CD4-positive, alpha-beta memory T cell (primary cell): ENCODE data around the gene TTC39C. TPM values are rescaled to one million over a fixed set of nuclear protein-coding genes. Genes with fewer than 3 reads are reported as not detected.

ENCODE experiments used
- CTCF ChIA-PET: fragments of 350-600 bp; sonication (Branson Sonifier 250); formaldehyde crosslinking; loops from one replicate; lab custom pipeline; 2021; ENCODE audit warnings: inconsistent platforms; ENCODE audit not compliant: partially characterized antibody; lab: Charles Lee
- POLR2A ChIA-PET: fragments of 350-600 bp; sonication (Branson Sonifier 250); formaldehyde crosslinking; loops from one replicate; lab custom pipeline; 2021; ENCODE audit not compliant: partially characterized antibody; lab: Charles Lee
- DNase-seq, 5 donors: peaks; one replicate each; pipeline versions ENCODE4 v3.0.0 to v3.0.0-alpha.2; 2020 to 2022; ENCODE audit warnings: mixed read lengths in 1 of 5
- H3K27ac ChIP-seq: one replicate; pipeline ENCODE4 v1.7.0; 2013; ENCODE audit warnings: low read depth, low read length
- H3K27me3 ChIP-seq: 2 replicates; pipeline ENCODE4 v1.7.0; 2013; ENCODE audit warnings: mild to moderate bottlenecking, low read length, moderate library complexity; ENCODE audit not compliant: insufficient read depth
- H3K36me3 ChIP-seq: 2 replicates; pipeline ENCODE4 v1.7.0; 2013; ENCODE audit warnings: mild to moderate bottlenecking, low read length, moderate library complexity; ENCODE audit not compliant: insufficient read depth
- H3K4me1 ChIP-seq: 2 replicates; pipeline ENCODE4 v1.7.0; 2013; ENCODE audit warnings: mild to moderate bottlenecking, low read length, moderate library complexity; ENCODE audit not compliant: insufficient read depth
- H3K4me3 ChIP-seq, 2 donors: one replicate each; pipeline ENCODE4 v1.7.0; 2013; ENCODE audit warnings: low read length in 2 of 2, mild to moderate bottlenecking in 1 of 2
- H3K9me3 ChIP-seq, 2 donors: one replicate each; pipeline ENCODE4 v1.7.0; 2013; ENCODE audit warnings: low read length in 2 of 2, control low read depth in 1 of 2; ENCODE audit not compliant: control insufficient read depth in 1 of 2
- H3K27ac Mint-ChIP-seq, 7 donors: one replicate each; pipeline ENCODE4 v1.8.0; 2020 to 2021; ENCODE audit warnings: mixed read lengths in 7 of 7, mild to moderate bottlenecking in 6 of 7, inconsistent platforms in 3 of 7, moderate library complexity in 3 of 7
- H3K27me3 Mint-ChIP-seq, 2 donors: one replicate each; pipeline ENCODE4 v1.8.0; 2020 to 2021; ENCODE audit warnings: mixed read lengths in 2 of 2
- H3K36me3 Mint-ChIP-seq, 2 donors: one replicate each; pipeline ENCODE4 v1.8.0; 2020 to 2021; ENCODE audit warnings: mixed read lengths in 2 of 2, inconsistent platforms in 1 of 2, mild to moderate bottlenecking in 1 of 2
- H3K4me1 Mint-ChIP-seq, 4 donors: one replicate each; pipeline ENCODE4 v1.8.0; 2020 to 2021; ENCODE audit warnings: mixed read lengths in 4 of 4, mild to moderate bottlenecking in 1 of 4
- H3K4me3 Mint-ChIP-seq, 8 donors: one replicate each; pipeline ENCODE4 v1.8.0; 2020 to 2021; ENCODE audit warnings: mixed read lengths in 8 of 8, mild to moderate bottlenecking in 7 of 8, moderate library complexity in 6 of 8, inconsistent platforms in 3 of 8
- H3K9me3 Mint-ChIP-seq, 8 donors: one replicate each; pipeline ENCODE4 v1.8.0; 2020 to 2021; ENCODE audit warnings: mixed read lengths in 8 of 8, mild to moderate bottlenecking in 5 of 8, inconsistent platforms in 3 of 8, moderate library complexity in 1 of 8
- intact Hi-C: fragments of 100-400 bp; cut with micrococcal nuclease; formaldehyde crosslinking; loops from one replicate; pipeline ENCODE4 v1.15.1; 2023
- polyA plus RNA-seq, 2 donors: library from polyadenylated mRNA; unstranded; fragments of 300-500 nt; fragmentation: Illumina TruSeq; gene quantifications; one replicate each; pipeline ENCODE4 v1.2.3, GENCODE V29; 2021
- total RNA-seq, 2 experiments: library from RNA; stranded (reverse); gene quantifications; one replicate each; pipeline ENCODE4 v1.2.3, GENCODE V29; 2021

The TTC39C gene
- total and polyA plus RNA-seq, 4 experiments from 2014 or later = 134 to 180 (median 167) TPM

GRCh38 chr18:23970161-23971096 is 44.1 kb upstream of the TTC39C start:
- H3K4me3 Mint-ChIP-seq = peak overlapping the region in 7 of 8 donors; percentile 72 to 93 (median 79)
- ChIA-PET POLR2A (interaction anchor here (1.4 to 18.4 kb wide), 8 partner anchors 9 to 42 kb away, joined by 3 to 241 read pairs (median 10); partner anchors contain the start of gene TTC39C), CTCF (interaction anchor here (0.7 to 10.3 kb wide), 8 partner anchors 10 to 53 kb away, joined by 3 to 80 read pairs (median 4); no protein-coding TSS in a partner anchor)
- Histone ChIP-seq H3K36me3 (no peaks in the 10 kb centered on the region), H3K27ac (peak overlapping the region; percentile 57), H3K4me3 (peak overlapping the region in 1 of 2 donors; percentile 17), H3K4me1 (peaks cover 81% of the 10 kb centered on the region), H3K27me3 (no peaks in the 10 kb centered on the region), H3K9me3 (no peaks in the 10 kb centered on the region)
- H3K4me1 Mint-ChIP-seq = peaks cover 68 to 97% (median 91%) of the 10 kb centered on the region in 4 donors
- peaks cover 0 to 5% of the 10 kb centered on the region in 2 donors for H3K36me3 Mint-ChIP-seq
- peak overlapping the region; percentile 95 to 100 (median 99) for H3K27ac Mint-ChIP-seq
- H3K9me3 Mint-ChIP-seq = peaks cover 0 to 4% (median under 1%) of the 10 kb centered on the region in 8 donors
- intact Hi-C loops = loop anchor here (1.0 kb wide), 3 partner anchors 22 to 49 kb away; no protein-coding TSS in a partner anchor
- peak; percentile 84 to 90 (median 86) for DNase-seq
- H3K27me3 Mint-ChIP-seq = no peaks in the 10 kb centered on the region

GRCh38 chr18:23971097-23971440 is 43.5 kb upstream of the TTC39C start:
- peaks cover 0 to 5% (median under 1%) of the 10 kb centered on the region in 8 donors for H3K9me3 Mint-ChIP-seq
- ChIA-PET CTCF (interaction anchor here (0.7 to 10.3 kb wide), 9 partner anchors 9 to 53 kb away, joined by 3 to 80 read pairs (median 4); no protein-coding TSS in a partner anchor), POLR2A (interaction anchor here (1.4 to 18.4 kb wide), 8 partner anchors 9 to 41 kb away, joined by 3 to 241 read pairs (median 10); partner anchors contain the start of gene TTC39C)
- peak overlapping the region in 7 of 8 donors; percentile 72 to 93 (median 79) for H3K4me3 Mint-ChIP-seq
- Histone ChIP-seq H3K4me1 (peaks cover 75% of the 10 kb centered on the region), H3K9me3 (no peaks in the 10 kb centered on the region), H3K4me3 (peak overlapping the region in 1 of 2 donors; percentile 17), H3K27ac (peak overlapping the region; percentile 57), H3K36me3 (no peaks in the 10 kb centered on the region), H3K27me3 (no peaks in the 10 kb centered on the region)
- no peaks in the 10 kb centered on the region for H3K27me3 Mint-ChIP-seq
- intact Hi-C loops = no loop called here
- peaks cover 0 to 5% of the 10 kb centered on the region in 2 donors for H3K36me3 Mint-ChIP-seq
- peak overlapping the region; percentile 95 to 100 (median 99) for H3K27ac Mint-ChIP-seq
- no peak for DNase-seq
- peaks cover 64 to 97% (median 86%) of the 10 kb centered on the region in 4 donors for H3K4me1 Mint-ChIP-seq

GRCh38 chr18:23971666-23972230 is 42.8 kb upstream of the TTC39C start:
- Mint-ChIP-seq H3K4me3 (peak overlapping the region in 5 of 8 donors; percentile 39 to 88 (median 71)), H3K9me3 (peaks cover 0 to 8% (median 4%) of the 10 kb centered on the region in 8 donors), H3K4me1 (peaks cover 69 to 96% (median 86%) of the 10 kb centered on the region in 4 donors), H3K27me3 (no peaks in the 10 kb centered on the region), H3K36me3 (peaks cover 6 to 8% of the 10 kb centered on the region in 2 donors), H3K27ac (peak overlapping the region; percentile 92 to 99 (median 98))
- Histone ChIP-seq H3K4me1 (peaks cover 68% of the 10 kb centered on the region), H3K4me3 (peak overlapping the region in 1 of 2 donors; percentile 22), H3K9me3 (no peaks in the 10 kb centered on the region), H3K36me3 (no peaks in the 10 kb centered on the region), H3K27me3 (no peaks in the 10 kb centered on the region), H3K27ac (peak overlapping the region; percentile 57)
- intact Hi-C loops = no loop called here
- CTCF ChIA-PET = interaction anchor here (0.9 to 10.3 kb wide), 7 partner anchors 16 to 51 kb away, joined by 3 to 80 read pairs (median 4); no protein-coding TSS in a partner anchor
- no peak for DNase-seq
- POLR2A ChIA-PET = interaction anchor here (0.8 to 18.4 kb wide), 9 partner anchors 8 to 42 kb away, joined by 3 to 241 read pairs (median 10); partner anchors contain the start of gene TTC39C

GRCh38 chr18:23972453-23972852 is 42.1 kb upstream of the TTC39C start:
- H3K27ac ChIP-seq = peak overlapping the region; percentile 57
- ChIA-PET POLR2A (interaction anchor here (0.5 to 18.4 kb wide), 8 partner anchors 9 to 74 kb away, joined by 3 to 241 read pairs (median 7); partner anchors contain the start of gene TTC39C), CTCF (interaction anchor here (1.0 to 10.3 kb wide), 4 partner anchors 21 to 38 kb away, joined by 3 to 80 read pairs (median 10); no protein-coding TSS in a partner anchor)
- H3K9me3 Mint-ChIP-seq = peaks cover 0 to 9% (median 5%) of the 10 kb centered on the region in 8 donors
- no peaks in the 10 kb centered on the region for H3K36me3 ChIP-seq
- DNase-seq = peak; percentile 59 to 82 (median 71)
- H3K27ac Mint-ChIP-seq = peak overlapping the region; percentile 94 to 99 (median 98)
- H3K4me1 Mint-ChIP-seq = peaks cover 67 to 96% (median 84%) of the 10 kb centered on the region in 4 donors
- H3K27me3 ChIP-seq = no peaks in the 10 kb centered on the region
- H3K9me3 ChIP-seq = no peaks in the 10 kb centered on the region
- H3K36me3 Mint-ChIP-seq = peaks cover 6 to 8% of the 10 kb centered on the region in 2 donors
- H3K4me3 ChIP-seq = peak overlapping the region in 1 of 2 donors; percentile 22
- H3K4me3 Mint-ChIP-seq = peak overlapping the region in 7 of 8 donors; percentile 22 to 88 (median 71)
- H3K27me3 Mint-ChIP-seq = no peaks in the 10 kb centered on the region
- H3K4me1 ChIP-seq = peaks cover 63% of the 10 kb centered on the region
- intact Hi-C loops = no loop called here

GRCh38 chr18:23977103-23977502 is 37.5 kb upstream of the TTC39C start:
- peaks cover 9% of the 10 kb centered on the region in 2 donors for H3K36me3 Mint-ChIP-seq
- H3K27ac Mint-ChIP-seq = peak overlapping the region in 3 of 7 donors; percentile 39 to 87 (median 60)
- H3K4me3 Mint-ChIP-seq = no peak overlapping the region
- H3K9me3 ChIP-seq = no peaks in the 10 kb centered on the region
- H3K27me3 ChIP-seq = no peaks in the 10 kb centered on the region
- no peak overlapping the region for H3K4me3 ChIP-seq
- CTCF ChIA-PET = interaction anchor here (0.6 to 2.0 kb wide), 5 partner anchors 12 to 140 kb away, joined by 3 to 6 read pairs (median 4); no protein-coding TSS in a partner anchor
- H3K27ac ChIP-seq = no peak overlapping the region
- peaks cover 48% of the 10 kb centered on the region for H3K4me1 ChIP-seq
- H3K4me1 Mint-ChIP-seq = peaks cover 52 to 92% (median 68%) of the 10 kb centered on the region in 4 donors
- peaks cover 0 to 14% (median 5%) of the 10 kb centered on the region in 8 donors for H3K9me3 Mint-ChIP-seq
- H3K27me3 Mint-ChIP-seq = no peaks in the 10 kb centered on the region
- DNase-seq = no peak
- intact Hi-C loops = no loop called here
- H3K36me3 ChIP-seq = no peaks in the 10 kb centered on the region
- POLR2A ChIA-PET = interaction anchor here (0.6 to 18.4 kb wide), 8 partner anchors 8 to 45 kb away, joined by 3 to 241 read pairs (median 12); partner anchors contain the start of gene TTC39C

GRCh38 chr18:23977719-23978483 is 36.7 kb upstream of the TTC39C start:
- Histone ChIP-seq H3K27ac (no peak overlapping the region), H3K27me3 (no peaks in the 10 kb centered on the region), H3K36me3 (no peaks in the 10 kb centered on the region), H3K4me3 (no peak overlapping the region), H3K4me1 (peaks cover 40% of the 10 kb centered on the region), H3K9me3 (no peaks in the 10 kb centered on the region)
- ChIA-PET POLR2A (interaction anchor here (0.6 to 18.4 kb wide), 12 partner anchors 9 to 92 kb away, joined by 3 to 241 read pairs (median 4); partner anchors contain the start of gene TTC39C), CTCF (interaction anchor here (1.0 to 2.0 kb wide), 7 partner anchors 11 to 59 kb away, joined by 3 to 6 read pairs (median 4); no protein-coding TSS in a partner anchor)
- Mint-ChIP-seq H3K9me3 (peaks cover 0 to 14% (median 5%) of the 10 kb centered on the region in 8 donors), H3K4me3 (peak overlapping the region in 4 of 8 donors; percentile 22 to 70 (median 38)), H3K4me1 (peaks cover 46 to 92% (median 67%) of the 10 kb centered on the region in 4 donors), H3K27me3 (no peaks in the 10 kb centered on the region), H3K36me3 (peaks cover 8 to 9% of the 10 kb centered on the region in 2 donors), H3K27ac (peak overlapping the region; percentile 63 to 92 (median 87))
- intact Hi-C loops = no loop called here
- DNase-seq = peak; percentile 39 to 69 (median 48)
